Stomach (tissue), 9 donors: ENCODE measurements around the gene IGSF21. TPM values are rescaled to one million over a fixed set of nuclear protein-coding genes. Genes with fewer than 3 reads are reported as not detected.

Source experiments
- DNase-seq, 2 donors: peaks; one replicate each; pipeline versions ENCODE4 v3.0.0 to v3.0.0-alpha.2; 2013 to 2019
- H3K27ac ChIP-seq, 5 donors: fragments of 200-600 bp in 4 of 5; sonication (generic) in 4 of 5; one replicate each; pipeline ENCODE4 v1.5.1; 2013 to 2019; ENCODE audit warnings: mild to moderate bottlenecking in 1 of 5, moderate library complexity in 1 of 5
- H3K27me3 ChIP-seq, 3 donors: fragments of 200-600 bp; sonication (generic); one replicate each; pipeline ENCODE4 v1.5.1; 2017 to 2019; ENCODE audit warnings: mixed run types in 1 of 3
- H3K36me3 ChIP-seq, 4 donors: fragments of 200-600 bp; sonication (generic); 1 replicate in 3 of 4; 2 replicates in 1 of 4; pipeline ENCODE4 v1.5.1; 2016 to 2019
- H3K4me1 ChIP-seq, 4 donors: fragments of 200-600 bp; sonication (generic); one replicate each; pipeline ENCODE4 v1.5.1; 2016 to 2019
- H3K4me3 ChIP-seq, 4 donors: fragments of 200-600 bp; sonication (generic) in 3 of 4; one replicate each; pipeline ENCODE4 v1.5.1; 2016 to 2019; ENCODE audit warnings: mild to moderate bottlenecking in 1 of 4
- H3K9me3 ChIP-seq, 4 donors: fragments of 200-600 bp; sonication (generic); one replicate each; pipeline ENCODE4 v1.5.1; 2016 to 2019
- EP300 ChIP-seq: sonication (generic); formaldehyde crosslinking; IDR thresholded peaks from one replicate; pipeline ENCODE4 v1.6.1; 2017; ENCODE audit warnings: antibody characterized with exemption
- POLR2A ChIP-seq, 4 donors: fragments of 450-650 bp; IDR thresholded peaks; one replicate each; pipeline ENCODE4 v1.6.1; 2016; ENCODE audit warnings: antibody characterized with exemption in 4 of 4, control low read depth in 2 of 4, mild to moderate bottlenecking in 1 of 4, moderate library complexity in 1 of 4
- POLR2AphosphoS5 ChIP-seq, 3 donors: sonication (generic); formaldehyde crosslinking; IDR thresholded peaks; one replicate each; pipeline ENCODE4 v1.6.1; 2016; ENCODE audit warnings: antibody characterized with exemption in 3 of 3
- WGBS, 5 donors: extraction: QIAGEN DNeasy Blood & Tissue Kit in 3 of 5; methylation state at CpG; one replicate each; pipeline versions ENCODE4 v1.1.5 to v1.1.7; 2013 to 2018; 5-methylcytosine and 5-hydroxymethylcytosine counted together
- intact Hi-C: fragments of 100-400 bp; cut with DNase I; formaldehyde crosslinking; loops from one replicate; pipeline ENCODE4 v1.15.1; 2023; ENCODE audit warnings: low total_unique reads
- polyA plus RNA-seq, 3 donors: library from polyadenylated mRNA; stranded (reverse); fragments of 200-250 nt; gene quantifications; one replicate each; pipeline ENCODE4 v1.2.3, GENCODE V29; 2013
- total RNA-seq, 5 donors: library from RNA; depleted of rRNA; stranded (reverse); fragments of >200 nt; gene quantifications; one replicate each; pipeline versions ENCODE4 v1.1.0 to v1.2.3, GENCODE V29; 2014 to 2016
- TF ChIP-seq, protein P1 (sequence below), 7 experiments: fragments of 450-650 bp in 4 of 7; fragments of 200-600 bp in 3 of 7; sonication (generic) in 3 of 7; IDR thresholded peaks; one replicate each; pipeline ENCODE4 v1.5.1; 2016 to 2019; ENCODE audit warnings: antibody characterized with exemption in 7 of 7, control low read depth in 2 of 7, mild to moderate bottlenecking in 1 of 7
- donor health status: healthy with polysubstance abuse.
- donor health status: Bipolar disorder and iron deficiency.
- donor health status: healthy.

IGSF21 gene
- total and polyA plus RNA-seq, 8 donors, result 0.25 to 2.0 (median 1.1) TPM; not detected in 3

DNA sequence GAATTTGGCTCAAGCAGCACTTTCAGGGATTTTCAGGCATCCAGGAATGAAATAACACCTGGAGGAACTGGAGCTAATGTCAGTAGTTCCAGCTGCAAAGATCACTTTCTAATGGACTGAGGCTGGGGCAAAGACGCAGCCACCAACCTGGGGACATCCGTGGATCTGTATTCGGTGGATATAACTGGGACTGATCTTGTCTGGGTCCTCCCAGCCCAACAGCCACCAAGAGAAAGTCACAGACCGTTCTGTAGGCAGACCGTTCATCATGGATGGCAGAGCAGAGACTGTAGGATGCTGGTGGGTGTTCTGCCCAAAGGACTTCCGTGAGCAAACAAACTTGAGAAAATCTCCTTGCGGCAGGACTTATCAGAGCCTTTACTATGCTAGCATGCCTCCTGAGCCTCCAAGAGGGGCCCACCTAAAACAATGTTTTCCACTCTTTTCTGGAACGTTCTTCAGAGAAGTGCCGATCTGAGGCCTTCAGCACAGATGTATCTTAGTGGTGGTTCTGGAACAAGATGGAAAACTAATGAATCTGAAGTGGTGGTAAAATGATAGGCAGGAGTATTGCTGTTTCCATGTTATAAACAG, 287.1 kb downstream of the IGSF21 start:
- intact Hi-C loops, result no loop called here
- Histone ChIP-seq H3K27me3 (peaks cover 0 to 44% (median 0%) of the 10 kb centered on the region in 3 donors), H3K4me3 (no peak overlapping the region), H3K4me1 (no peaks in the 10 kb centered on the region), H3K27ac (no peak overlapping the region), H3K9me3 (no peaks in the 10 kb centered on the region), H3K36me3 (no peaks in the 10 kb centered on the region)
- WGBS, 5 donors, result 84 to 92% (median 90%) methylated on average over 8 to 9 of the region's 9 CpGs
- TF ChIP-seq, protein P1, sequence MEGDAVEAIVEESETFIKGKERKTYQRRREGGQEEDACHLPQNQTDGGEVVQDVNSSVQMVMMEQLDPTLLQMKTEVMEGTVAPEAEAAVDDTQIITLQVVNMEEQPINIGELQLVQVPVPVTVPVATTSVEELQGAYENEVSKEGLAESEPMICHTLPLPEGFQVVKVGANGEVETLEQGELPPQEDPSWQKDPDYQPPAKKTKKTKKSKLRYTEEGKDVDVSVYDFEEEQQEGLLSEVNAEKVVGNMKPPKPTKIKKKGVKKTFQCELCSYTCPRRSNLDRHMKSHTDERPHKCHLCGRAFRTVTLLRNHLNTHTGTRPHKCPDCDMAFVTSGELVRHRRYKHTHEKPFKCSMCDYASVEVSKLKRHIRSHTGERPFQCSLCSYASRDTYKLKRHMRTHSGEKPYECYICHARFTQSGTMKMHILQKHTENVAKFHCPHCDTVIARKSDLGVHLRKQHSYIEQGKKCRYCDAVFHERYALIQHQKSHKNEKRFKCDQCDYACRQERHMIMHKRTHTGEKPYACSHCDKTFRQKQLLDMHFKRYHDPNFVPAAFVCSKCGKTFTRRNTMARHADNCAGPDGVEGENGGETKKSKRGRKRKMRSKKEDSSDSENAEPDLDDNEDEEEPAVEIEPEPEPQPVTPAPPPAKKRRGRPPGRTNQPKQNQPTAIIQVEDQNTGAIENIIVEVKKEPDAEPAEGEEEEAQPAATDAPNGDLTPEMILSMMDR (IDR thresholded peaks at IDR 0.05), result no peak
- TF ChIP-seq POLR2AphosphoS5 (IDR thresholded peaks at IDR 0.05) (no peak), POLR2A (IDR thresholded peaks at IDR 0.05) (no peak), EP300 (no peak)
- DNase-seq, result no peak

DNA sequence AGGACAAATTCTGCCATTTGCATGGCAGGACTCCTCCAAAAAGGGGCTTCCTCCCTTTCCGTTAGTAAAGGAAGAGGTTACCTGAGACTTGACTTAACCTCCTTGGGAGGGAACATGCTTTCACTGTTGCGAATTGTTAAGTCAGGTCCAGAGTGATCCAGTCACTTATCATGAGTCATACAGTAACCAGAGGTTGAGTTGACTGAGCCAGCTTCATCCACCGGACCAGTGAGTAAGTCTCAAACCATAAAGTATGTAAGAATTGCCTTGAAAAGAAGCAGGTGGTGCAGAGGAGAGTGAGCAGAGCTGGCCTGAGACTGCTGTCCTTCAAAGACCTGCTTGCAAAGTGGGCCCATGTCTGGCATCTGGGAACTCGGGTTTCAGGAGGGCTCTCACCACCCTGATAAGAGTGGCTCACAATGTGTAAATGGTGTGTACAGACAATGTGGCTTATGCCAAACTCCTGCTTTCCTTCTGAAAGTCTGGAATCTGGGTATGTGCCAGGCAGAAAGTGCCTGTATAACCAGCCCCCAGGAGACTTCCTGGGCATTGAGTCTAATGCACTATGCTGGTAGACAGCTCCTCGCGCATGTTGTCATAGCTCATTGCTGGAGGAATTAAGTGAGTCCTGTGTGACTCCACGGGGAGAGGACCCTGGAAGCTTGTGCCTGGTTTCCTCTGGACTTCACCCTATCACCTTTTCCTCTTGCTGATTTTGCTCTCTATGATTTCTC, 288.8 kb downstream of the IGSF21 start:
- no peak overlapping the region for H3K27ac ChIP-seq
- TF ChIP-seq, protein P1 (IDR thresholded peaks at IDR 0.05), result no peak
- TF ChIP-seq EP300 (no peak), POLR2AphosphoS5 (IDR thresholded peaks at IDR 0.05) (no peak), POLR2A (IDR thresholded peaks at IDR 0.05) (no peak)
- no peak for DNase-seq
- WGBS, 5 donors, result 52 to 62% (median 56%) methylated on average over 7 of the region's 7 CpGs
- no peaks in the 10 kb centered on the region for H3K4me1 ChIP-seq
- intact Hi-C loops, result no loop called here
- H3K9me3 ChIP-seq, result no peaks in the 10 kb centered on the region
- H3K36me3 ChIP-seq, result no peaks in the 10 kb centered on the region
- H3K27me3 ChIP-seq, result peaks cover 0 to 44% (median 0%) of the 10 kb centered on the region in 3 donors
- H3K4me3 ChIP-seq, result no peak overlapping the region

DNA sequence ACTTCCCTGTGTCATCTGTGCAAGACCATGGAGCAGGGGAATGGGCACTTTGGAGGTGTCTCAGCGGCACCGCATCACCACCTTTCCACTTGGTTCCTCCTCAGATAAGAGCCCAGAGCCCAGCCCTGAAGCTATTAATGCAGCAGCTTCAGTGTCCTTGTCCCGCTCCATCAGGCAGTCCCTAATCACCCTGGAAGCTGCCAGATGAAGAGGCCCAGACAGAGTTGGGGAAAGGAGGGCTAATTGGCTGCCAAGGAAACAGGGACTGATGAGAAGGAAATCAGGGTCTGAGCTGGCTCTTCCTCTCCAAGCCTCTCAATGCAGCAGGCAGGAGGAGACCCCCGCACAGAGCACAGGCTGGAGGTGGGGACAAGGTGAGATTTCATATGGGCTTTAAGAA, 290.0 kb downstream of the IGSF21 start:
- H3K36me3 ChIP-seq, result no peaks in the 10 kb centered on the region
- H3K4me1 ChIP-seq, result no peaks in the 10 kb centered on the region
- 72 to 88% (median 79%) methylated on average over 4 of the region's 4 CpGs for WGBS, 5 donors
- no peak overlapping the region for H3K27ac ChIP-seq
- H3K9me3 ChIP-seq, result no peaks in the 10 kb centered on the region
- H3K27me3 ChIP-seq, result peaks cover 0 to 50% (median 0%) of the 10 kb centered on the region in 3 donors
- DNase-seq, result no peak
- TF ChIP-seq POLR2AphosphoS5 (IDR thresholded peaks at IDR 0.05), result no peak
- TF ChIP-seq POLR2A (IDR thresholded peaks at IDR 0.05), result no peak
- TF ChIP-seq, protein P1 (IDR thresholded peaks at IDR 0.05), result no peak
- no peak for TF ChIP-seq EP300
- H3K4me3 ChIP-seq, result no peak overlapping the region
- intact Hi-C loops, result no loop called here

DNA sequence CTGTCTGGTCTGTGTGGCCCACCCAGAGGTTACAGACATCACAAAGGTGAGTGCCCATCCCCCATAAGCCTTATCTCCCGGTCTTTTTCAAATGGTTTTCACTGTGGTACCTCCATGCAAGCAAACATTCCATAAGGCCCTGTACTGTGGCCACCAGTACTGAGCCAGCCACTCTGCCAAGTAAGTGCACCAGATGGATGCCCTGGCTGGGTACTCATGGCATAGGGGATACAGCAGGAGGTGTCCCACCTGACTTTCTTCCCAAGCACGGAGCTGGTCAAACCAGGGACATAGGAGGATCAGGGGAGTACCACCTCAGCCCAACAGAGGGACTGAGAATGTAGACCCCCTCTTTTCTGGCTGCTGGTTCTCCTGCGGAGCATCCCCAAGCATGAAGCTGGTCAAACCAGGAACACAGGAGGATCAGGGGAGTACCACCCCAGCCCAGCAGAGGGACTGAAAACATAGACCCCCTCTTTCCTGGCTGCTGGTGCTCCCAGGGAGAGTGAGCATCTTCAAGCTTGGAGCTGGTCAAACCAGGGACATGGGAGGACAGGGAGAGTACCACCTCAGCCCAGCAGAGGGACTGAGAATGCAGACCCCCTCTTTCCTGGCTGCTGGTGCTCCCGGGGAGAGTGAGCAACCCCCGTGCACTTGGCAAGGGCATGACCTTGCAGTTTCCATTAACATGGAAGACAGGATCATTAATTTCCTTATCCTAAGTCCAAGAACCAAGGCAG, 291.4 kb downstream of the IGSF21 start:
- TF ChIP-seq POLR2A (IDR thresholded peaks at IDR 0.05) (no peak), EP300 (no peak), POLR2AphosphoS5 (IDR thresholded peaks at IDR 0.05) (no peak)
- TF ChIP-seq, protein P1 (IDR thresholded peaks at IDR 0.05), result no peak
- peaks cover 0 to 1% (median 0%) of the 10 kb centered on the region in 4 donors for H3K9me3 ChIP-seq
- H3K27me3 ChIP-seq, result peaks cover 0 to 58% (median 0%) of the 10 kb centered on the region in 3 donors
- H3K36me3 ChIP-seq, result no peaks in the 10 kb centered on the region
- H3K4me1 ChIP-seq, result no peaks in the 10 kb centered on the region
- H3K27ac ChIP-seq, result no peak overlapping the region
- intact Hi-C loops, result no loop called here
- 37 to 47% (median 39%) methylated on average over 4 to 5 of the region's 5 CpGs for WGBS, 5 donors
- no peak for DNase-seq
- H3K4me3 ChIP-seq, result no peak overlapping the region
